Activated CD4-positive, alpha-beta T cell treated with anti-CD3 and anti-CD28 coated beads, Interleukin-2, amount 10 ng/mL, durations not matched to agents 7 days and 5 days (primary cell): ENCODE results near the gene ECSCR. TPM values are rescaled to one million over a fixed set of nuclear protein-coding genes. Genes with fewer than 3 reads are reported as not detected.

Source experiments
- CTCF ChIA-PET: fragments of 350-600 bp; sonication (Branson Sonifier 250); formaldehyde crosslinking; loops from one replicate; lab custom pipeline; 2021; ENCODE audit warnings: antibody characterized with exemption; lab: Charles Lee
- POLR2A ChIA-PET: fragments of 350-600 bp; sonication (Branson Sonifier 250); formaldehyde crosslinking; loops from one replicate; lab custom pipeline; 2021; ENCODE audit warnings: antibody characterized with exemption; lab: Charles Lee
- DNase-seq: peaks from one replicate; pipeline ENCODE4 v3.0.0-alpha.2; 2020
- H3K27ac Mint-ChIP-seq: one replicate; pipeline ENCODE4 v1.8.0; 2021; ENCODE audit warnings: mild to moderate bottlenecking, moderate library complexity, mixed read lengths
- H3K27me3 Mint-ChIP-seq: one replicate; pipeline ENCODE4 v1.8.0; 2021; ENCODE audit warnings: mixed read lengths
- H3K36me3 Mint-ChIP-seq: one replicate; pipeline ENCODE4 v1.8.0; 2021; ENCODE audit warnings: low read depth, mixed read lengths
- H3K4me1 Mint-ChIP-seq: one replicate; pipeline ENCODE4 v1.8.0; 2021; ENCODE audit warnings: mixed read lengths
- H3K4me3 Mint-ChIP-seq: one replicate; pipeline ENCODE4 v1.8.0; 2021; ENCODE audit warnings: mild to moderate bottlenecking, moderate library complexity, mixed read lengths
- H3K9me3 Mint-ChIP-seq: one replicate; pipeline ENCODE4 v1.8.0; 2021; ENCODE audit warnings: mixed read lengths
- total RNA-seq, 2 experiments: library from RNA; stranded (reverse); gene quantifications; one replicate each; pipeline ENCODE4 v1.2.3, GENCODE V29; 2021

The ECSCR gene
- total RNA-seq, 2 experiments from 2014 or later = 0.45 to 0.73 TPM

GRCh38 chr5:139404484-139404840, 58.1 kb downstream of the ECSCR start:
- ChIA-PET POLR2A (no interaction called here), CTCF (interaction anchor here (0.6 to 5.5 kb wide), 6 partner anchors 7 to 109 kb away, joined by 3 to 43 read pairs (median 10); partner anchors contain the start of gene MZB1)
- no peaks in the 10 kb centered on the region for H3K27me3 Mint-ChIP-seq
- H3K4me1 Mint-ChIP-seq = peaks cover 44% of the 10 kb centered on the region
- peak overlapping the region; percentile 92 for H3K4me3 Mint-ChIP-seq
- DNase-seq = no peak
- no peaks in the 10 kb centered on the region for H3K36me3 Mint-ChIP-seq
- peak overlapping the region; percentile 100 for H3K27ac Mint-ChIP-seq
- no peaks in the 10 kb centered on the region for H3K9me3 Mint-ChIP-seq

GRCh38 chr5:139403787-139404483, 58.6 kb downstream of the ECSCR start, which contains the start of gene SPATA24:
Gene SPATA24, minus strand, starts transcription at chr5:139404089. Its CDS starts 29 bp downstream, at chr5:139404060.
- H3K27ac Mint-ChIP-seq = peak within 1 kb of the TSS; percentile 100
- H3K9me3 Mint-ChIP-seq = no peaks in the 10 kb centered on the region
- ChIA-PET POLR2A (interaction anchor here (0.6 kb wide), 1 partner anchor 119 kb away, joined by 3 read pairs; no protein-coding TSS in a partner anchor), CTCF (interaction anchor here (0.6 to 5.5 kb wide), 10 partner anchors 8 to 110 kb away, joined by 3 to 43 read pairs (median 10); partner anchors contain the start of genes MZB1 and PROB1)
- no peaks in the 10 kb centered on the region for H3K27me3 Mint-ChIP-seq
- peak within 1 kb of the TSS; percentile 92 for H3K4me3 Mint-ChIP-seq
- peak; percentile 99 for DNase-seq
- H3K36me3 Mint-ChIP-seq = peaks cover 2% of the 10 kb centered on the region
- H3K4me1 Mint-ChIP-seq = peaks cover 47% of the 10 kb centered on the region

GRCh38 chr5:139403418-139403786, 59.1 kb downstream of the ECSCR start:
- H3K4me3 Mint-ChIP-seq = peak overlapping the region; percentile 92
- H3K9me3 Mint-ChIP-seq = no peaks in the 10 kb centered on the region
- peaks cover 47% of the 10 kb centered on the region for H3K4me1 Mint-ChIP-seq
- peak overlapping the region; percentile 100 for H3K27ac Mint-ChIP-seq
- H3K27me3 Mint-ChIP-seq = no peaks in the 10 kb centered on the region
- no peak for DNase-seq
- H3K36me3 Mint-ChIP-seq = peaks cover 2% of the 10 kb centered on the region
- ChIA-PET CTCF (interaction anchor here (0.9 to 5.5 kb wide), 12 partner anchors 8 to 110 kb away, joined by 3 to 43 read pairs (median 6); partner anchors contain the start of genes MZB1 and PROB1), POLR2A (interaction anchor here (0.6 kb wide), 1 partner anchor 118 kb away, joined by 3 read pairs; no protein-coding TSS in a partner anchor)

GRCh38 chr5:139402561-139403158, 59.9 kb downstream of the ECSCR start:
- no peak for DNase-seq
- peaks cover 44% of the 10 kb centered on the region for H3K4me1 Mint-ChIP-seq
- H3K4me3 Mint-ChIP-seq = peak overlapping the region; percentile 92
- peaks cover 2% of the 10 kb centered on the region for H3K36me3 Mint-ChIP-seq
- H3K27ac Mint-ChIP-seq = peak overlapping the region; percentile 100
- no peaks in the 10 kb centered on the region for H3K27me3 Mint-ChIP-seq
- no peaks in the 10 kb centered on the region for H3K9me3 Mint-ChIP-seq
- ChIA-PET POLR2A (no interaction called here), CTCF (interaction anchor here (0.8 to 5.5 kb wide), 13 partner anchors 9 to 115 kb away, joined by 3 to 43 read pairs (median 4); partner anchors contain the start of genes DNAJC18 and MZB1)

- H3K27ac Mint-ChIP-seq = no peak overlapping the region
- CTCF ChIA-PET = interaction anchor here (0.8 to 5.5 kb wide), 7 partner anchors 10 to 149 kb away, joined by 3 to 43 read pairs (median 11); partner anchors contain the start of gene MZB1
Measured at GRCh38 chr5:139401546-139401945, 61.0 kb downstream of the ECSCR start.

GRCh38 chr5:139399501-139400121, 62.9 kb downstream of the ECSCR start:
- no peak for DNase-seq
- ChIA-PET POLR2A (no interaction called here), CTCF (interaction anchor here (5.5 kb wide), 1 partner anchor 9 kb away, joined by 43 read pairs; the partner anchor contains the start of gene MZB1)

More at GRCh38 chr5:139401546-139401945, 61.0 kb downstream of the ECSCR start:
- Mint-ChIP-seq H3K4me3 (no peak overlapping the region), H3K36me3 (peaks cover 7% of the 10 kb centered on the region), H3K4me1 (peaks cover 42% of the 10 kb centered on the region), H3K27me3 (no peaks in the 10 kb centered on the region), H3K9me3 (no peaks in the 10 kb centered on the region)
- no peak for DNase-seq
- POLR2A ChIA-PET = no interaction called here

More at GRCh38 chr5:139399501-139400121, 62.9 kb downstream of the ECSCR start:
- H3K9me3 Mint-ChIP-seq = no peaks in the 10 kb centered on the region
- no peaks in the 10 kb centered on the region for H3K27me3 Mint-ChIP-seq
- H3K36me3 Mint-ChIP-seq = peaks cover 10% of the 10 kb centered on the region
- H3K4me1 Mint-ChIP-seq = peaks cover 47% of the 10 kb centered on the region
- H3K4me3 Mint-ChIP-seq = no peak overlapping the region
- H3K27ac Mint-ChIP-seq = no peak overlapping the region

Other genes starting within 250 kb of the ECSCR start
- 100 to 1,000 TPM; 168 to 222 TPM for gene MATR3, start 169.0 kb downstream of the ECSCR start, total RNA-seq
- gene PAIP2, start 120.9 kb downstream of the ECSCR start, total RNA-seq = 10 to 100 TPM; 87.0 to 96.0 TPM
- under 1 TPM; 0.75 to 0.77 TPM for gene SLC23A1, start 79.4 kb downstream of the ECSCR start, total RNA-seq
- 10 to 100 TPM; 12.7 to 13.4 TPM for gene MZB1, start 72.8 kb downstream of the ECSCR start, total RNA-seq
- 1 to 10 TPM; 3.3 to 3.4 TPM for gene PROB1, start 67.6 kb downstream of the ECSCR start, total RNA-seq
- gene SPATA24, start 58.7 kb downstream of the ECSCR start, total RNA-seq = 1 to 10 TPM; 5.5 to 7.2 TPM
- 1 to 10 TPM; 4.5 to 6.8 TPM for gene DNAJC18, start 23.2 kb downstream of the ECSCR start, total RNA-seq
- 1 to 10 TPM; 1.1 to 1.2 TPM for gene SMIM33, start 8.3 kb upstream of the ECSCR start, total RNA-seq
- 100 to 1,000 TPM; 175 TPM for gene STING1, start 20.0 kb upstream of the ECSCR start, total RNA-seq
- 100 to 1,000 TPM; 231 to 265 TPM for gene UBE2D2, start 98.6 kb upstream of the ECSCR start, total RNA-seq
- gene CXXC5, start 185.6 kb upstream of the ECSCR start, total RNA-seq = 1 to 10 TPM in 1 of 2 experiments, under 1 TPM in 1; 0.99 to 1.9 TPM